ENCODE measurements around the gene IL17REL. TPM values are rescaled to one million over a fixed set of nuclear protein-coding genes. Genes with fewer than 3 reads are reported as not detected.

IL17REL gene
- polyA plus RNA-seq, 3 donors = not detected

DNA sequence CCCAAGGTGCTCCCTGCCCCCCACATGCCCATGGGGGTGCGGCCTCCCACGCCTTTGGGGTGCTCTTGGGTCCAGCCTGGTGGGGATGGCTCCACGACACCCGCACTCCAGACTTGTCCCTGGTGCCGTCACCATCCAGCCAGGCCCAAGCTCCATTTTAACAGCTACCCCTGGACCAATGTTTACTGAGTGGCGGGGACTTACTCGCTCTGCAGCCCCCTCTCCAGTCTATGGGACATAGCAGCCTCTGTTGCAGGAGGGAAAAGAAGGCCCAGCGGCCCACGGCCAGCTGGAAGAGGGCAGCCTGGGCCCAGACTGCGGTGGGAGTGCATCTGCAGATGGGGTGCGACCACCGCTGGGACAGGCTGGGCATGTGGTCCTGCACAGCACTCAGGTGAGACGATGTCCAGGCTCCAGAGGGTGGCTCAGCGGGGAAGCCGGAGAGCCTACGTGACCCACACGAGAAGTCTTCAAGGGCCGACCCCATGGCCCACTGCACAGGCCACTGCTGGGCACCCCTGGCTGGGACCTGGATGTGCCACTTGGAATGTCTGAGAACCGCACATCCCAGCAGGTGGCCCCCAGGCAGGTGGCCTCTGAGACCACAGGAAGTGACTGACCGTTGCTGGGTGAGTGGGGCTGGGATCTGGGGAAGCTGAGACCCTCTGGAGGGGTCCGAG, 18.1 kb downstream of the IL17REL start:
- peaks cover 8 to 15% of the 10 kb centered on the region in 2 donors for H3K9me3 ChIP-seq (replicated peaks in 1 of 2; ENCODE audit: control insufficient read depth in 1 of 2, insufficient read depth in 1 of 2, low read length in 2 of 2)
- H3K4me3 Mint-ChIP-seq = no peak overlapping the region
- no peak overlapping the region for H3K27ac ChIP-seq (ENCODE audit: low read depth in 1 of 2, low read length in 2 of 2)
- H3K4me1 ChIP-seq (ENCODE audit: control insufficient read depth in 1 of 2, insufficient read depth in 2 of 2, low read length in 2 of 2) = peaks cover 5% of the 10 kb centered on the region in 2 donors
- H3K36me3 Mint-ChIP-seq = peaks cover 0 to 5% of the 10 kb centered on the region in 2 donors
- peaks cover 7 to 10% (median 8%) of the 10 kb centered on the region in 3 donors for H3K27me3 Mint-ChIP-seq (ENCODE audit: low read depth in 3 of 3)
- no peaks in the 10 kb centered on the region for H4K20me1 ChIP-seq (ENCODE audit: insufficient read depth, low read length)
- intact Hi-C loops (cut with micrococcal nuclease) = no loop called here
- peaks cover 0 to 5% of the 10 kb centered on the region in 2 donors for H3K27me3 ChIP-seq (ENCODE audit: control insufficient read depth in 2 of 2, insufficient read depth in 2 of 2, low read length in 2 of 2)
- no peak overlapping the region for H2AFZ ChIP-seq (ENCODE audit: insufficient read depth, low read depth, low read length, poor library complexity, severe bottlenecking)
- no peak overlapping the region for H3K27ac Mint-ChIP-seq
- H3K4me3 ChIP-seq (replicated peaks in 1 of 3; ENCODE audit: low read depth in 2 of 3, low read length in 3 of 3) = no peak overlapping the region
- no peaks in the 10 kb centered on the region for H3K79me2 ChIP-seq (ENCODE audit: insufficient read depth, low read length)
- H3K4me2 ChIP-seq (replicated peaks; ENCODE audit: extremely low read depth, low read length, poor library complexity, severe bottlenecking) = no peak overlapping the region
- H3K4me1 Mint-ChIP-seq = peaks cover 11% of the 10 kb centered on the region
- no peaks in the 10 kb centered on the region for H3K36me3 ChIP-seq (replicated peaks in 1 of 2; ENCODE audit: control insufficient read depth in 1 of 2, insufficient read depth in 2 of 2, low read length in 2 of 2)
- 96% methylated on average over 19 of the region's 21 CpGs for WGBS (ENCODE audit: insufficient coverage)
- TF ChIP-seq, protein P1, sequence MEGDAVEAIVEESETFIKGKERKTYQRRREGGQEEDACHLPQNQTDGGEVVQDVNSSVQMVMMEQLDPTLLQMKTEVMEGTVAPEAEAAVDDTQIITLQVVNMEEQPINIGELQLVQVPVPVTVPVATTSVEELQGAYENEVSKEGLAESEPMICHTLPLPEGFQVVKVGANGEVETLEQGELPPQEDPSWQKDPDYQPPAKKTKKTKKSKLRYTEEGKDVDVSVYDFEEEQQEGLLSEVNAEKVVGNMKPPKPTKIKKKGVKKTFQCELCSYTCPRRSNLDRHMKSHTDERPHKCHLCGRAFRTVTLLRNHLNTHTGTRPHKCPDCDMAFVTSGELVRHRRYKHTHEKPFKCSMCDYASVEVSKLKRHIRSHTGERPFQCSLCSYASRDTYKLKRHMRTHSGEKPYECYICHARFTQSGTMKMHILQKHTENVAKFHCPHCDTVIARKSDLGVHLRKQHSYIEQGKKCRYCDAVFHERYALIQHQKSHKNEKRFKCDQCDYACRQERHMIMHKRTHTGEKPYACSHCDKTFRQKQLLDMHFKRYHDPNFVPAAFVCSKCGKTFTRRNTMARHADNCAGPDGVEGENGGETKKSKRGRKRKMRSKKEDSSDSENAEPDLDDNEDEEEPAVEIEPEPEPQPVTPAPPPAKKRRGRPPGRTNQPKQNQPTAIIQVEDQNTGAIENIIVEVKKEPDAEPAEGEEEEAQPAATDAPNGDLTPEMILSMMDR (IDR thresholded peaks at IDR 0.05) = no peak
- no peak overlapping the region for H3K9ac ChIP-seq (ENCODE audit: insufficient read depth, low read length, poor library complexity, severe bottlenecking)
- DNase-seq = no peak
- H3K9me3 Mint-ChIP-seq = peaks cover 11 to 24% (median 22%) of the 10 kb centered on the region in 7 donors

DNA sequence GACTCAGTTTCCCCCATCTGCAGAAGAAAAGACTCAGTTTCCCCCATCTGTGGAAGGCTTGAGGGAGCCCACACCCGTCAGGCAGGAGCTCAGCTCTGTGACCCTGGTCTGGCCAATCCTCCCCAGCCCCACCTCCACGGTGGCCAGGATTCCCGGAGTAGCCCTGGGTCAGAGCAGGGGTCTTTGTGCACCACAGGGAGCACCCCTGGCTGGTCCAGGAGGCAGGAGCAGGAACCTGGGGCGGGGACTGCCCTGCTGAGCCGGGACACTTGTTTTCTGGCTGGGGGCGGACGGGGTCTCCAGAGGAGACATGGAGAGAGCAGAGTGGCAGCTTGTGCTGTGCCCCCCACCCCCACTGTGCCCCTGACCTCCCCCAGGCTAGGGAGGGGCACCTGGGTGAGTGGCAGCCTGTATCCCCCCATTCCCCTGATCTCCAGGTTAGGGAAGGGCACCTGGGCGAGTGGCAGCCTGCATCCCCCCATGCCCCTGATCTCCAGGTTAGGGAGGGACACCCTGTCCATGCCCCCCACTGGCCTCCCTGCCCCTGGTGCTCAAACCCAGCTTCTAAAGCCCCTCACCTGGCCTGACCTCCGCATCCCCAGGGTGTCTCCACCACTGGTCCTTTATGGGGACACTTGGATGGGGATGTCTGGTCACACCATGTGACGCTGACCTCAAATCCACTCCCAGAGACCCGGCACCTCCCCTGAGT, 18.8 kb downstream of the IL17REL start:
- Histone ChIP-seq H3K27me3 (ENCODE audit: control insufficient read depth in 2 of 2, insufficient read depth in 2 of 2, low read length in 2 of 2) (peaks cover 0 to under 1% of the 10 kb centered on the region in 2 donors), H4K20me1 (ENCODE audit: insufficient read depth, low read length) (no peaks in the 10 kb centered on the region), H3K4me1 (ENCODE audit: control insufficient read depth in 1 of 2, insufficient read depth in 2 of 2, low read length in 2 of 2) (no peaks in the 10 kb centered on the region), H2AFZ (ENCODE audit: insufficient read depth, low read depth, low read length, poor library complexity, severe bottlenecking) (peak overlapping the region; percentile 31), H3K79me2 (ENCODE audit: insufficient read depth, low read length) (no peaks in the 10 kb centered on the region), H3K4me2 (replicated peaks; ENCODE audit: extremely low read depth, low read length, poor library complexity, severe bottlenecking) (no peak overlapping the region), H3K27ac (ENCODE audit: low read depth in 1 of 2, low read length in 2 of 2) (no peak overlapping the region), H3K9ac (ENCODE audit: insufficient read depth, low read length, poor library complexity, severe bottlenecking) (no peak overlapping the region), H3K36me3 (replicated peaks in 1 of 2; ENCODE audit: control insufficient read depth in 1 of 2, insufficient read depth in 2 of 2, low read length in 2 of 2) (no peaks in the 10 kb centered on the region), H3K9me3 (replicated peaks in 1 of 2; ENCODE audit: control insufficient read depth in 1 of 2, insufficient read depth in 1 of 2, low read length in 2 of 2) (peaks cover 8 to 15% of the 10 kb centered on the region in 2 donors), H3K4me3 (replicated peaks in 1 of 3; ENCODE audit: low read depth in 2 of 3, low read length in 3 of 3) (no peak overlapping the region)
- peaks cover 7 to 9% (median 8%) of the 10 kb centered on the region in 3 donors for H3K27me3 Mint-ChIP-seq (ENCODE audit: low read depth in 3 of 3)
- peaks cover 7% of the 10 kb centered on the region for H3K4me1 Mint-ChIP-seq
- peak overlapping the region in 1 of 7 donors; percentile 3 for H3K27ac Mint-ChIP-seq
- no peak overlapping the region for H3K4me3 Mint-ChIP-seq
- no peak for DNase-seq
- TF ChIP-seq, protein P1 (IDR thresholded peaks at IDR 0.05) = no peak
- H3K9me3 Mint-ChIP-seq = peaks cover 13 to 28% (median 25%) of the 10 kb centered on the region in 7 donors
- intact Hi-C loops (cut with micrococcal nuclease) = loop anchor here in 1 of 2 donors (2.0 kb wide), 1 partner anchor 63 kb away; no protein-coding TSS in a partner anchor
- H3K36me3 Mint-ChIP-seq = peaks cover 0 to 5% of the 10 kb centered on the region in 2 donors
- WGBS (ENCODE audit: insufficient coverage) = 76% methylated on average over 7 of the region's 11 CpGs

Measured in CD14-positive monocyte (primary cell).